Skeletal muscle tissue (tissue), 4 donors: ENCODE data around the gene KRTAP19-8. TPM values are rescaled to one million over a fixed set of nuclear protein-coding genes. Genes with fewer than 3 reads are reported as not detected.

Experiments
- H3K27ac ChIP-seq: one replicate; pipeline ENCODE4 v1.7.0; 2013; ENCODE audit warnings: mild to moderate bottlenecking, low read depth, low read length, inconsistent platforms
- H3K27me3 ChIP-seq, 3 donors: one replicate each; pipeline ENCODE4 v1.7.0; 2013; ENCODE audit warnings: low read length in 3 of 3; ENCODE audit not compliant: control insufficient read depth in 3 of 3, insufficient read depth in 3 of 3
- H3K36me3 ChIP-seq, 3 donors: one replicate each; pipeline ENCODE4 v1.7.0; 2013; ENCODE audit warnings: low read length in 3 of 3; ENCODE audit not compliant: control insufficient read depth in 3 of 3, insufficient read depth in 3 of 3
- H3K4me1 ChIP-seq, 3 donors: one replicate each; pipeline ENCODE4 v1.7.0; 2013; ENCODE audit warnings: low read length in 3 of 3, mild to moderate bottlenecking in 3 of 3; ENCODE audit not compliant: control insufficient read depth in 3 of 3, insufficient read depth in 3 of 3
- H3K4me3 ChIP-seq, 3 donors: one replicate each; pipeline ENCODE4 v1.7.0; 2013; ENCODE audit warnings: low read length in 3 of 3
- H3K9ac ChIP-seq, 3 donors: one replicate each; pipeline ENCODE4 v1.7.0; 2013; ENCODE audit warnings: low read length in 3 of 3, mild to moderate bottlenecking in 3 of 3, moderate library complexity in 2 of 3, low read depth in 1 of 3
- H3K9me3 ChIP-seq, 3 donors: one replicate each; pipeline ENCODE4 v1.7.0; 2013; ENCODE audit warnings: low read length in 3 of 3; ENCODE audit not compliant: control insufficient read depth in 3 of 3
- total RNA-seq: library from RNA; depleted of rRNA; stranded (reverse); fragments of >200 nt; gene quantifications from one replicate; pipeline ENCODE4 v1.2.3, GENCODE V29; 2014
- donor health status: Osteomylitis.

The KRTAP19-8 gene
- total RNA-seq, 1 donor from 2014 or later = not detected

- Histone ChIP-seq H3K27ac (no peak overlapping the region), H3K9me3 (no peaks in the 10 kb centered on the region), H3K4me3 (no peak overlapping the region), H3K4me1 (no peaks in the 10 kb centered on the region), H3K36me3 (no peaks in the 10 kb centered on the region), H3K27me3 (no peaks in the 10 kb centered on the region), H3K9ac (no peak overlapping the region)
Measured at GRCh38 chr21:31012133-31013089, 25.9 kb downstream of the KRTAP19-8 start.

- Histone ChIP-seq H3K4me3 (no peak overlapping the region), H3K9ac (no peak overlapping the region), H3K9me3 (no peaks in the 10 kb centered on the region), H3K36me3 (no peaks in the 10 kb centered on the region), H3K27ac (no peak overlapping the region), H3K4me1 (no peaks in the 10 kb centered on the region), H3K27me3 (no peaks in the 10 kb centered on the region)
Measured at GRCh38 chr21:31011412-31011811, 26.9 kb downstream of the KRTAP19-8 start.

DNA sequence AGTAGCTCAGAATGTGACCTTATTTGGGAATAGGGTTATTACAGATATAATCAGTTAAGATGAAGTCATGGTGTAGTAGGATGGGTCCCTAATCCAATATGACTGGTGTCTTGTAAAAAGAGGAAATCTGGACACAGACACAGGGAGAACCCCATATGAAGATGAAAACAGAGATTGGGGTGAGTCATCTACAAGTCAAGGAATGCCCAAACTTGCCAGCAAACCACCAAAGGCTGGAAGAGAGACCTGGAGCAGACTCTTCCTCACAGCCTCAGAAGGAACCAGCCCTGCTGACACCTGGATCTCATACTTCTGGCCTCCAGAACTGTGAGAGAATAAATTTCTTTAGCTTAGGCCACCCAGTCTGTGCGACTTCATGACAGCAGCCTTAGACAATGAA is 29.9 kb downstream of the KRTAP19-8 start:
- H3K4me3 ChIP-seq = no peak overlapping the region
- H3K36me3 ChIP-seq = no peaks in the 10 kb centered on the region
- H3K9me3 ChIP-seq = no peaks in the 10 kb centered on the region
- H3K27me3 ChIP-seq = no peaks in the 10 kb centered on the region
- no peak overlapping the region for H3K9ac ChIP-seq
- no peak overlapping the region for H3K27ac ChIP-seq
- no peaks in the 10 kb centered on the region for H3K4me1 ChIP-seq

DNA sequence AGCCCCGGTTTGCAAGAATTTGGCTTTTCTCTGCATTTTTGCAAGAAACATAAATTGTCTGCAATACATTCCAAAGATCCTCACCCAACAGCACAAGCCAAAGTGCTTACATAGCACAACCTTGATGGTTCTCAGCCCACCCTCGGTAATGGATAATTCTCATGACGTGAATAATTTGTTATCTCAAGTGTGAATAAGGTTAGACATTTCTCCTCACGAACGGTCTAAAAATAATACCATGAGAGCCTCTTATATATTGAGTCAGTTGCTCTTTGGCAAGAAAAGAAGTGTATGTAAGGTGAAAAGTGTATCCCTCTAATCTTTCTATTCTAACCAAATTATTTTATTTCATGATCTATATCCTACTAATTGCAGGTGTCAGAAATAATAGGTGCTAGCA is 33.3 kb downstream of the KRTAP19-8 start:
- H3K9me3 ChIP-seq = no peaks in the 10 kb centered on the region
- H3K4me1 ChIP-seq = no peaks in the 10 kb centered on the region
- no peak overlapping the region for H3K4me3 ChIP-seq
- no peak overlapping the region for H3K9ac ChIP-seq
- no peak overlapping the region for H3K27ac ChIP-seq
- H3K27me3 ChIP-seq = no peaks in the 10 kb centered on the region
- H3K36me3 ChIP-seq = no peaks in the 10 kb centered on the region

DNA sequence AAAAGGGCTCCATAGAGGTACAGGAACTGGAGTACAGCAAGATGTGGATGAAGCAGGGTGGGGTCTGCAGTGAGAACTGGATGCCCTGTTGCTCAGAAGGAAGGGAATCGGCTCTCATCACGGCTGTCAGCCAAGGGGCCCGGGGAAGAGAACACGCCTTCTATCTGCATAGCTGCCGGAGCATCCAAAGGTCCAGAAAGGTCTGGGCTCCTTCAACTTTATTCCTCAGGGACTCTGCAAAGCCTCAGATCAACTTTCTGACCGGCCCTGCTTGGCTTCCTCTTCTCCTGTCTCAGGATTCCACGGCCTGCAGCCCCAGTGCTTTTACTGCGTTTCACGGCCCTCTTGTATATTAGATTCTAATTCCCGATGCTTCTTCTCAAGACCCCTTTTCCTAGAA is 34.8 kb downstream of the KRTAP19-8 start:
- no peaks in the 10 kb centered on the region for H3K9me3 ChIP-seq
- H3K9ac ChIP-seq = no peak overlapping the region
- H3K27ac ChIP-seq = no peak overlapping the region
- no peaks in the 10 kb centered on the region for H3K4me1 ChIP-seq
- no peak overlapping the region for H3K4me3 ChIP-seq
- no peaks in the 10 kb centered on the region for H3K36me3 ChIP-seq
- H3K27me3 ChIP-seq = no peaks in the 10 kb centered on the region

- Histone ChIP-seq H3K4me3 (no peak overlapping the region), H3K27ac (no peak overlapping the region), H3K4me1 (no peaks in the 10 kb centered on the region), H3K36me3 (no peaks in the 10 kb centered on the region), H3K9me3 (no peaks in the 10 kb centered on the region), H3K27me3 (no peaks in the 10 kb centered on the region), H3K9ac (no peak overlapping the region)
Measured at GRCh38 chr21:30997541-30997940, 40.7 kb downstream of the KRTAP19-8 start.

- Histone ChIP-seq H3K4me3 (no peak overlapping the region), H3K36me3 (no peaks in the 10 kb centered on the region), H3K27me3 (no peaks in the 10 kb centered on the region), H3K9me3 (no peaks in the 10 kb centered on the region), H3K4me1 (no peaks in the 10 kb centered on the region), H3K9ac (no peak overlapping the region), H3K27ac (no peak overlapping the region)
Measured at GRCh38 chr21:30996728-30997127, 41.5 kb downstream of the KRTAP19-8 start.

DNA sequence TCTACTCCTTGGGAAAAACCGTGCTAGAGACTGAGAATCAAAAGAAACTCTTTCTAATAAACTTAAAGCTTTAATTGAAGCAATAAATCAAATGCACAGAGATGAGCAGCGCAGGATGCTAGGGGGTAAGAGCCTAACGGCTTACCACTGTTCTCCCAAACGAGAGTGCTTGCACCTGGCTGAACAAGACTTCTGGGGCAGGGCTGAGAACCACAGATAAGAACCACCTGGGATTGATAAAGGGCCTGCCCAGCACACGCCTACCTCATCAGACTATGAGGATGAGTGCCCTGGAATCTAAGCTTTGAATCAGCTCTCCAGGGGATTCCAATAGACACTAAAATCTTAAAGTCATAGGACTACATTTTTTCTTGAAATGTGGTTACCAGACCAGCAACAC is 43.3 kb downstream of the KRTAP19-8 start:
- Histone ChIP-seq H3K9ac (no peak overlapping the region), H3K4me3 (no peak overlapping the region), H3K4me1 (no peaks in the 10 kb centered on the region), H3K27me3 (no peaks in the 10 kb centered on the region), H3K36me3 (no peaks in the 10 kb centered on the region), H3K27ac (no peak overlapping the region), H3K9me3 (no peaks in the 10 kb centered on the region)

- no peak overlapping the region for H3K27ac ChIP-seq
- no peak overlapping the region for H3K9ac ChIP-seq
- no peaks in the 10 kb centered on the region for H3K27me3 ChIP-seq
- no peaks in the 10 kb centered on the region for H3K9me3 ChIP-seq
- no peaks in the 10 kb centered on the region for H3K4me1 ChIP-seq
- H3K36me3 ChIP-seq = no peaks in the 10 kb centered on the region
- H3K4me3 ChIP-seq = no peak overlapping the region
Measured at GRCh38 chr21:30990514-30991262, 47.6 kb downstream of the KRTAP19-8 start.

DNA sequence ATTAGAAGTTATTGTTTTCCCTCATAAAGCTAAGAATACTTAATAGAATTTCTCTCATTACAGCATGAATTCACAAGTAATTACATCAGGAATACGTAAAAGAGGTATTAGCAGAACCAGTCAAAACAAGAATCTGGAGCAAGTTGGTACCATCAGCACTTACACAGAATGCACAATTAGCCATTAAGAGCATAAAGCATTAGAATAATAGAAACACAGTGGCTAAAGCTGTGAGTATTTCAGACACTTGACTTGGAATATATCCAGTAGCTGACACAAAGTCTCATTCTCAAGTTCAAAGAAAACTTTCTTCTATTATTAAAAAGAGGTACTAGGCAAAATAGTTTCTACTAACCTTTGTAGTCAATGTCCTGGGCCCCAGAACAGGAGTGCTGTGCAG is 49.6 kb downstream of the KRTAP19-8 start:
- no peaks in the 10 kb centered on the region for H3K36me3 ChIP-seq
- no peaks in the 10 kb centered on the region for H3K4me1 ChIP-seq
- no peak overlapping the region for H3K27ac ChIP-seq
- H3K9me3 ChIP-seq = no peaks in the 10 kb centered on the region
- no peak overlapping the region for H3K9ac ChIP-seq
- H3K4me3 ChIP-seq = no peak overlapping the region
- H3K27me3 ChIP-seq = no peaks in the 10 kb centered on the region
